HG02973 (cell line): ENCODE measurements around the gene SLX4IP.

ENCODE experiments used
- ATAC-seq: cut with Tn5 transposase; IDR thresholded peaks from one replicate; pipeline ENCODE4 v1.9.1; 2021; ENCODE audit warnings: moderate library complexity; ENCODE audit not compliant: unreplicated experiment

Gene SLX4IP

DNA sequence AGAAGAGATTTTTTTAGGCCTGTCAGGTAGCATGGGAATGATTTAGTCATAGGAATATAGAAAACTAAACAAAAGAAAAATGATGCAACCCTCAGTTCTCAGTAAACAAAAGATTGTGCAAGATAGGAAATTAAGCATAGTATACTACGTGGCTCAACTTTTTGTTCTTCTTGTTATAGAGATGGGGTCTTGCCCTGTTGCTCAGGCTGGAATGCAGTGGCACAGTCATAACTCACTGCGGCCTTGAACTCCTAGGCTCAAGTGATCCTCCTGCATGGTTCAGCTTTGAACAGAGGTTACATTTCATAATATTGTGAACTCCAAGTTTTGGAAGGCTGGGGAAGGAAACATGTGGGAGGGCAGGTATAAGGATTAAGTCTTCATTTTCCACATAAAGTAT is 28.5 kb downstream of the SLX4IP start:
- ATAC-seq = no peak

DNA sequence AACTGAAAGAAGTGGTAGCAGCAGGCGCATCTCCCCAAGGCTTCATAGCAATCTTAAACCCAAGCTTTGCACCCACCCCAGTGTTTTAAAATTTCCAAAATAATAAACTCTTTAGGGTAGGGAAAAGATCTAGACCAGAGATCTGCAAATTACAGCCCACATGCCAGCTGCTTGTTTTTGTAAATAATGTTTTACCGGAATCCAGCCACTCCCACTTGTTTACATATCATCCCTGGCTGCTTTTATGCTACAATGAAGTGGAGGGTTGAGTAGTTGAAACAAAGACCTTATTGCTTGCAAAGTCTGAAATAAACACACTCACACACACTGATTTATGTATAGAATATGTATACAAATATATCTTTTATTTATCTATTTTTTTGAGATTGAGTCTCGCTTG is 30.0 kb downstream of the SLX4IP start:
- ATAC-seq = no peak

DNA sequence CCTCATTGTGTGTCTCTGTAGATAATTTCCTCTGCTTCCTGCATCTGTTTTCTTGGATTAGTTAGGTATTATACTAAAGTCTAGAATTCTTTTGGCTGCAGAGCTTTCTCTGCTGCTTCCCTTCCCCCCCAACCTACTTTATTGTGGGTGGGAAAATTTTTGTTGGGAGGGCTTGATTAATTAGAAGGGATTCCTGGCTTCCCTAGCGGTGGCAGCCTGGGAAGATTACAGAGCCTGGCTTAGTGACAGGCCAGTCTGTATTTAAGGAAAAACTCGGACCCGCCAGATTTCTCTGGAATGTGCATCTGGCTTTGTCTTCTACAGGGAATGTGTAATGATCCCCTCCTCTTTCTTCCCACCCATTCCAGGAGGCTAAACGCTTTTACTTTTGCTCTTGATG is 31.2 kb downstream of the SLX4IP start:
- ATAC-seq = no peak

DNA sequence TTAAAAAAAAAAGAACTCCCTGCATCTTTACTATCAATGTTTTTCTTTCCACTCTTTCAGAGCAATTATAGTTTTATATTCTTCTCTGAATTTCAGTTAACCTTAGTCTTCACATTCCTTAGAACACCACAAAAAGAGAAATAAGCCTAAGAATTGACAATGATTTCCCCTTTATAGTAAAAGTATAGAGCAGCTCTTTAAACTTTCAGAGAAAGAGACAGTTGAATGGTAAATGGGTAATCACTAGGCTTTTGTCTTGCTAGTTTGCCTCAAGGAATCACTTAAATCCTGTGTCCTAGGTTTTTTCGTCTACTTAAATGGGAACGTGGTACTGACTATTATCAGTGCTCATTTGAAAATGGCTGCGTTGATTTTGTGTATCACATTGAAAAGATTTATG is 31.8 kb downstream of the SLX4IP start:
- ATAC-seq = no peak

DNA sequence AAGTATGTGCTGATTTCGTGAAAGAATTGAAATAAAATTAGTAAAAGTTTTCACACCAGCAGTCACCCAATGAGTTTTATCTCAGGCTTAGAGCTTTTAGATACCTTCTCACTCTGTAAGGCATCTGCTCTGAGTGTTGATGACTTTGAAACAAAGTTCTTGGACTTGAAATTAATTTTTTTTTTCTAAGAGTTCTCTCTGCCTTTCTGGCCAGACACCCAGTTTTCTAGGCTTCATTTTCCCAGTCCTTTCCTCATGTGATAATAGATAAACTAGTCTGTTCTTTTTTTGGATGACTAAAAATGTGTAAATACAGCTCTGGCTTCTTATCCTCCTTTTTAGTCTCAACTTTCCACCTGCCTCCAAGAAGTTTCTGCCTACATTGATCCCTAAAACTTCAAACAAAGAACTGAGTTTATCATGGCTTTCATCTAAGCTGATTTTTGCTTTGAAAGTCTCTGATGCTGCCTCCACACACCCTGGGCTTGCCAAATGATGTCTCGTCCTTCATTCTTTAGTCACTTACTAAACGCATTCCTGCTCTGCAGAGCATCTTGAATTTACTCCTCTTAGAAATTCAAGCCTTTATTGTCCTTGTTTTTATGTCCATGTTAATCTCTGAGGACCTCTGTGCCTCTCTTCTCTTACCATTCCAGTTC is 32.7 kb downstream of the SLX4IP start:
- ATAC-seq = no peak

DNA sequence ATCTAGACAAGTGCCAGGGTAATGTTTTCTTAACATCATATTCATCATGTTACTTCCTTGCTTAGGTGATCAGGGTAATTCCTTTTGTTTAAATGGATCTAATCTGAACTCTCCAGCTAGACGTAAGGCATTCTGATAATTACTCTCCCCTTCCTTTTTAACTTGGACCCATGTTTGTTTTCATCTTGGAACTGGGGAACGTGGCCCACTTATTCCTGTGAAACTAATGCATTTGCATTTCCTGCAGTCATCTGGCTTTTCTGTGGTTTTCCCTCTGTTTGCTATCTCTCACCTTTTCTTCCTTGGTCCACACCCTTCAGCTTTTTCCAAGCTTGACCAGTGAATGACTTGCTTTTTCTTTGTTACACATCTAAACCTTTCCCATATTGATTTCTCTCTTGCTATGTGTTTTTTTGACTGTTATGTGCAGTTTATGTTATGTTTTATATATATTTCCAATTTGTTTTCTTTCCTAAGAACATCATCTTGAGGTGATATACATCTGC is 33.3 kb downstream of the SLX4IP start:
- no peak for ATAC-seq

DNA sequence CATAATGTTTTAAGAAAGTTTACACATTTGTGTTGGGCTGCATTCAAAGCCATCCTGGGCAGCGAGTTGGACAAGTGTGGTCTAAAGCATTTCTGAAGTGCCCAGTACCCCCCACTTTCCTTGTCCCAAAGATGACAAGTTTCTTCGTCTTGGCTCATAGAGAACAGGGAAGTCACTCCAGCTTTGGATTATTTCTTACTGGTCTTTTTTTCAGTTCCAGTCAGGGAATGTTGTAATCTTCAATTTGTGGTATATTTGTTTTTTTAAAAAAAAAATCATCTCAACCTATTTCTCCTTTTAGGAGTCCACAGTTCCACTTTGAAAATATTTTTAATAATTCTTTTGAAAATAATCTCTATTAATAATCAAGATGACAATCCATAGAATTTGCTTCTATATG is 34.0 kb downstream of the SLX4IP start:
- no peak for ATAC-seq

DNA sequence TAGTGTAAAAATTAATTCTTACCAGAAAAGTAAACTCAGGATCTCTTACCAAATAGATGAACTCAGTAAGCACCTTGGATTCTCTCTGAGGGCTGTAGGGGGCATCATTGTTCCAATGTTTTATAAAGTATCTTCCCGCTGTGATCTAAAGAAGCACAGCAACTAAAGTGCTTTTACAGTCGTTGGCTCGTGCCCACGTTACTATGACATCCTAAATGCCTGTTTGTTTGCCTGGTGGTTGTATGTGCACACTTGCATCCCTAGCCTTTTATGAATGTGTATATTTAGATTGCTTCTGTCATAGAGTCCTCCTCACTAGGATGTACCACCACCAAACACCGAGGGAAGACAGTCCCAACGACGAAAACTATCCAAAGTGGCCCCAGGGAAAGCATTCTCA is 34.5 kb downstream of the SLX4IP start:
- no peak for ATAC-seq

DNA sequence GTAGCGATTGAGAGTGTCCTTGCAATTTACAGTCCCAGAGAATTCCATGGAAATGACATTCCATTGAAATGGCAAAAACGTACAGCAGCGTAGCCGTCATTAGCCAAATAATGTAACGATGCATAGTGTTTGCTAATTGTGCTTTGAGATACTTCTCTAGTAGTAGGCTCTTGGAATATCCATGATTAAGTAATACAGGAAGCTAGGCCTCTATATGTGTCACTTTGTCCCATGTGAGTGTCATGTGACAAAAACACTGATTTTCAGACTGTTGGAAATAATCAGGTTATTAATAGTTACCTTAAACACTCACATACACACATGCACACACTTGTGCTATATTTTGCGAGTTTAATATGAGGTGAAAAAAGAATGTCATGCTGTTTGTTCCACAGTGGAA is 35.2 kb downstream of the SLX4IP start:
- ATAC-seq = no peak

DNA sequence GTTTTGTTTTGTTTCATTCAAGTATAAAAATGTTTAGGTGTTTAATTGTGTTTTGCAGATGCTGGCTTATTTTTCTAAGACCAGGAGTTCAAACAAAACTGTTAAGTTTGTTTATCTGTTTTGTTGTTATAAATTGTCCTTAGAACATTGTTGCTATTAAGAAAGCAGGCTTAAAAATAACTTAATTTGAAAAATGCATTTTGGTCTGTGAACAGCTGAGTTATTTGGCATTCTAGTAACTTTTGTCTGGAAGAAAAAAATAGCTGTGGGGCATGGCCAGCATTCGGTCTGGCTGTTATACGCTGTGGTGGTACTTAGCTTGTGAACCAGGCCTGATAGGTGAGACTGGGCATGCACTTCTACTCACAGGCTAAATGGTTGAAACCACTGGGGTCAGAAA is 37.8 kb downstream of the SLX4IP start:
- ATAC-seq = no peak

DNA sequence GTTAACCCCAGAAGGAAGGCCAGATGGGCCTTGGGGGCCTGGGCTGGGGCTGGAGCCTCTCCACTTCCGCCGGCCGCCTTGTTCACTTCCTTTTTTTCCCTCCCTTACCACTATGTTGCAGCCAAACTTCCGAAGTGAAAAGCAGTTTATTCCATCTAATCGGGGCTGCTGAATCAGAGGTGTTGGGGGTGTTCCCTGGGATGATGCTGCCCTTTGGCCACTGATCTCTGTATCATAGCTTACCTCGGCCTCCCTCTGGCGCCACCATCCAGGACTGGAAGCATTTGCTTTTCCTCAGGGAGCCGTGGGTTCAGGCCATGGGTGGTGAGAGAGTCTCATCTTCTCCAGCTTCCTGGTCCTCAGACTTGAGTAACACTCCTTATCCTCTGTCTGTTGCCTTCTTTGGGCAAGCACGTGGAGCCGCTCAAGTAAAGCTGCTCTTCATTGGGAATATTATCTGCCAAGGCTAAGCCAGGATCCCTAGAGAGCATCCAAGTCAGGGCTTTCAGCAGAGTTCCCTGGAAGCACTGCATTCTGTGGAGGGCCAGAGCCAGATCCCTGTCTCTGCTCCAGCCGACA is 39.6 kb downstream of the SLX4IP start:
- ATAC-seq = no peak

DNA sequence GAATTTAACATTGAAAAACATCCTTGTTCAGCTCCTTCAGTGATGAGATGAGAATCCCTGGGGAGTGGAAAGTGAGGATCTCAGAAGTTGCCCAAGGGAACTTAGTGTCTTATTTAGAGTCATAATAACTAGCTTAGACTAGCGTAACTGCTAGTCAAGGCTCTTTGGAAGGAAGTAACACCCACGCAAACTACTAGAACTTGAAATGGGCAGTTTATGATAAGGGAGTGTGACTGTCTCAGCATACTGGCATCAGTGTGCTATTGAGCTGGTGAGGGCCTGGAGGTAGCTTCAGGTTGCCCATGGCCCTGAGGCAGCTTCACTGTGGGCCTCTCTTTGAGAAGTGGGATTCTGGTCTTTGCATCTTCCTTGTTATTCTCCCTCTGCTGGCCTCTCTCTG is 40.1 kb downstream of the SLX4IP start:
- ATAC-seq = no peak

DNA sequence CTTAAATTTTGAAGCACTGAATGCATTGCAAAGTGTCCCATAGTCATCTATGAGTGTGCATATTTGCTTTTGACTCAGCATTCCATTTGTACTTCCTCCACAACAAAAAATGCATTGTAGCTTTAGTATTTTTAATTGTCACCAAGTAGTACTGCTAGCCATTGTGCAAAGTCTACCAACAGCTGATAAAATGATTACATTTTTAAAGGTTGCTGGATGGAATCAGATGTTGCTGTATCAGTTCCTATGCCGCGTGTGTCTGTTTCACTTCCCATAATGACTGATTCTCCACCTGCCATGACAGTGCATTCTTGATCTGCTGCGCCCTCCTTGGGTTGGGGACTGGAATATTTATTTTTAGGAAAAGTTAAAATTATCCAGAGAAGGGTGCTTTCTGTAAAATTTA is 41.2 kb downstream of the SLX4IP start:
- peak; percentile 76 for ATAC-seq

DNA sequence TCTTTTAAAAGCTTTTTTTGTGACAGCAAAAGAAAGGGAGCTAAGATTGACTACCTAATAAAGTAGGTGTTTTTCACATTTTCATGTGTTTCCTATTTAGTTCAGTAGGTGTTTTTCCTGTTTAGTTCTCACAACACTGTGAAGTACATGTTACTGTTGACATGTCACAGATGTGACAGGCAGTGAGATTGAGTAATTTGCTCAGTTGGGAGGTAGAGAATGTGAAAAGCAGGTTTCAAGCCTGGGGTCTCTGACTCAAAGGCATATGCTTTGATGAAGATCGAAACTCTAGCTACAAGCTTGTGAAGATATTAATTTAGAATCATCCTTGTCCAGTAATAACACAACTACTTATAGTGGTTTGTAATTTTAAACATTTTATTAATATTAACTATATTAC is 43.1 kb downstream of the SLX4IP start:
- ATAC-seq = peak; percentile 65

DNA sequence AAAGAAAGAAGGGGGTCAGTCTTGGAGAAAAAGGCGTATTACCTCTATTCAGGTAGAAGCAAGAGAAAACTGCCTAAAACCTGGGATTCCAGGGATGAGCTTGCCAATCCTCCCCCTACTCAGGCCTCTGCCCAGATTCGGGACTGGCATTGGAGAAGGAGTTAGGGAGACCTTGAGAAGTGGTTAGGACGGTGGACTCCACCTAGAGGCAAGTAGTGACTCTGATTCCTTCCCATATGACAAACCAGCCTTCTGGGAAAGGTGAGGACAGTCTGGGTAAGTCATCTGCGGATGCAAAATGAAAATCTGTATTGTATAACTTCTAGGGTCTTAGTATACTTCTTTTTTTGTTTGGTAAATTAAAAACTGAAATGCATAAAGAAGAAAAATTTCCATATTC is 43.8 kb downstream of the SLX4IP start:
- ATAC-seq = no peak

DNA sequence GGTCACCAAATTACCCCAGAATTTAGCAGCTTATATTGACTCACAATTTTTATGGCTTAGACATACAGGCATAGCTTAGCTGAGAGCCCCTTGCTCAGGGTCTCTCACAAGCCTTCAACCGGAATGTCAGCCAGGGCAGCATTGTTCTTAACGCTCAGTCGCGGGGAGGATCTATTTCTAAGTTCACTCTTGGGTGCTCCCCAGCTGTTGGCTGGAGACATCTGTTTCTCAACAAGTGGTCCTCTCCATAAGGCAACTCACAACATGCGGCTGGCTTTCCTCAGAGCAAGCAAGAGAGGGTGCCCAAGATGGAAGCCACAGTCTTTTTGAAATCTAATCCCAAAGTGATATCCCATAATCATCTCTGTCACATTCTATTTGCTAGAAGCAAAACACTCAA is 46.6 kb downstream of the SLX4IP start:
- no peak for ATAC-seq

DNA sequence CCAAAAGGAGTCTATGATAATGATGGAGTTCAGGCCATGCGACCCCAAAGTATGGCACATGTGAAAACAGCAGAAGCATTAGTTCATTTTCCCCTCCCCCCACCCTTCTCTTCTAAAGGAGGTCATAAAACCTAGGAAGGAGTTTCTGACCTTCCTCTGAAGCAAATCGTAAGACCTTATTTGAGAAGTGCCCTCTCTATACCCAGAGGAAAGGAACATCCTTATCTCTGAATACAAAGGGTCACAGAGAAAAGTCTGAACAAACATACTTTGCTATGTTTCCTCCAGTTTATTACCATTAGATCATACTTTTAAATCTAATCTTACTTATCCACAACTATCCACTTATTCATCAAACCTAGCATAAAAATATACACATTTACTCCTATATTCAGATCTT is 48.6 kb downstream of the SLX4IP start:
- no peak for ATAC-seq

DNA sequence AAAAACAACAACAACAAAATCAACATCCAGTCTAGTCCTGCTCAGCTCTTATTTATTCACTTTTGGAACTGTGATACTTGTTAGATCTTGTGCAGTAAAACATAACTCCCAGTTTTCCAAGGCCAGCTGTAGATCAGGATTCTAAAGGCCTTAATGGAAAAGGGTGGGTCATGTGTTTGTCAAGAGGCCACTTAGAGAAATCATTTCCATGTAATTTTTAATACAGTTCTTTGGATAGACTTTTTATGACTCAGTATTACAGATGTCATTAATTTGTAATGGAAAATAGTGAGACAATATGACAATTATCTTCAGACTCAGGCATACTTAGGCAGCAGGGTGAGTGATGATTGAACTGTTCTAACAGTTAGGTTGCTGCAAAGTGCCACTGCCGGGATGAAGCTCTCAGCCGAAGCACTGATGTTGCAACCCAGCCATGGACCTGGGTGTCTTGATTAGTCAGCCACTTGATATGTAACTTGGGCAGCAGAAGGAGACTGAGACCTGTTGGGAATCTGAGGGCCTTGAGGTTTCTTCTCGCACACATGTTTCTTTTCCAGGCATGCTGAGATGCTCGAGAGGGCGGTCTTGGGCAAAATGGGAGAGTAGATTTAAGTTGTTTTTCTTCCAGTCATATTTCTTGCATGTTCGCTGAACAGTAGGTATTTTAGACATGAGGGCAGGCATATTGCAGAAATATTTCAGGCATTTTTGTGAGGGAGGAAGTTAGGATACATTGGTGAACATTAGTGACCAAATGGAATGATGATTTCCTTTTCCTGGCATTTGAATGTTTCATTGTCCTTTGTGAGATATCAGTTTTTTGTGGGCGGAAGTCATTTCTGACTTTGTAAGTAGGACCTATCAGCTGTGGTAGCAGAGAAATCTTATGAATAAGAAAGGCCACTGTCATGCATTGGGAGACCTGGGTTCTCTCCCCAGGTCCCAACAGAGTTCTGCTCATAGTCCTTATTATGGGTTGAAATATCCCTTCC is 52.3 kb downstream of the SLX4IP start:
- ATAC-seq = no peak

DNA sequence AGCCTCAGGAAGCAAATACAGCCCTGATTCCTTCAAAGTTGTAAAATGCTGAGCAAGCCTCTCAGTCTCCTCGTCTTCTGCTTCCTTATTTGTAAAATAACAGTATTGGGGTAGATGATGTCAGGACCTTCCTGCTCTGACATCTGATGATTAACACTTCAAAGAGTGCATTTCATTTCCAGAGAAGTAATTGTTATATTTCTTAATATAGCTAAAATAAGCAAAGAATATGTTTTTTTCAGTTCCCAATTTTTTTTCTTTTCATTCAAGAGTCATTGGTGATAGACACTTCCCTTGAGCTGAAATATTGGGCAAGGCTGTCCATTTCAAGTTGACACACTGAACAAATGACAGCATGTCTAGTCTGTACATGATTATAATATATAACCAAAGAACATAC is 53.4 kb downstream of the SLX4IP start:
- no peak for ATAC-seq

DNA sequence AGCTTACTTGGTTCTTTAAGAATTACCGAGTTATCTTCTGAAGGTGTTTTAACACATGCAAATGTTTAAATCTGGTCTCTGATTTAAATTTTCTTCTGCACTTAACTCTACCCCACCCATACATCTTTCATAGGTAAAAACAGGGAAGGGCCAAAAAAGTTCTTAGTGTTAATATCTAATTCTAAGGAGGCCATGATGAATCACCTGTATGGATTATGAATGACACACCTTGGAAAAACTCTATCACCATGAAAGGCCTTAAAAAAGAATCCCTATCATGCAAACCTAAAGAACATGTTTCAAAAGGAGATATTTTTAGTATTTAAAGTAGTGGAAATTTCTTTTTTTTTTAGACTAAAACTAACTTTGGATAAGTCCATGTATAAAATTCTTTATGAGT is 54.7 kb downstream of the SLX4IP start:
- ATAC-seq = no peak

DNA sequence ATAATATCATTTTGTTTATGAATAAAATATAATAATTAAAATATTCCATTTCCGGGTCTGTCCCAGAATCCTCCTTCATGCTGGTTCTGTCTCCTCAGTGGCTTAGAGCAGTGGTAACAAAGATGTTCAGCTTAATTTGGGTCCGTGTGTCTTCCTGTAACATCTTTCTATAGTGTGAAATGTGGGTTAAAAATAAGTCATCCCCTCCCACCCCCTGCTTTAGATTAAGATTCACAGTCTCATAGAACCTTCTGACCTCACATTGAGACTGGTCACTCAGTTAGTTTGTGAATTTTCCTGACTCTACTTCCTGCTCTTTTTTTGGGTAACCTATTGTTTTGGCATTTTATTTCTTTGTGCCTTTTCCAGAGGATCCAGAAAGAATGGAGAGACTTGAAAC is 55.2 kb downstream of the SLX4IP start:
- ATAC-seq = no peak

DNA sequence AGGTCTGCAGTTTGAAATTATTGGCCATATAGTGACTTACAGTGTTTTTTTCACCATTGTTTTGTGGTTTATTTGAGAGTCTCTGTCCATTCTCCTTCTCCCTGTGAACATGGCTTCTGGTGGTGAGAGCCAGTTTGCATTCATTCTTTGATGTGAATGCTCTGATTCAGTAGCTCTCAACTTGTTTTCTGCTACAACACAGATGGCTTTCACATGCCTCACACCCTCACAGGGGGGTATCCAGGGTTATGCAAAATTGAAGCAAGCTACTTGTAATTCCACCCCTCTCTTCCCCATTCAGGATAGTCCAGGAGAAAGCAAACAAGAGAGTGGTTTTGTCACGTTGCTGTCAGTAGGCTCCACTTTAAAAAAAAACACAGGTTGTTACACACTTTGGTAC is 55.6 kb downstream of the SLX4IP start:
- ATAC-seq = no peak
